Mononuclear cell (primary cell): ENCODE data around the gene ARID3A. TPM values are rescaled to one million over a fixed set of nuclear protein-coding genes. Genes with fewer than 3 reads are reported as not detected.
"Not testable (repeated sequence)": the region's sequence is repeated elsewhere in the genome, so short reads cannot be mapped to it uniquely, and the experiment has no call there.

Source experiments
- H3K27me3 ChIP-seq: 2 replicates; pipeline ENCODE4 v1.6.0; 2011; ENCODE audit warnings: low read length, control low read depth; ENCODE audit not compliant: insufficient read depth
- H3K4me1 ChIP-seq: 2 replicates; pipeline ENCODE4 v1.5.1; 2011; ENCODE audit warnings: mild to moderate bottlenecking, low read length, control low read depth; ENCODE audit not compliant: insufficient read depth
- H3K4me3 ChIP-seq: 2 replicates; pipeline ENCODE4 v1.5.1; 2011; ENCODE audit warnings: mild to moderate bottlenecking, low read length, moderate library complexity
- H3K9me3 ChIP-seq: 2 replicates; pipeline ENCODE4 v1.5.1; 2011; ENCODE audit warnings: low read depth, mild to moderate bottlenecking, control low read depth, low read length
- total RNA-seq: library from RNA; depleted of rRNA; stranded (reverse); fragments of >200 nt; gene quantifications from one replicate; pipeline ENCODE4 v1.2.3, GENCODE V29; 2012

The ARID3A gene
- total RNA-seq, 1 donor = 8.0 TPM

GRCh38 chr19:1017115-1017905 lies 91.5 kb downstream of the ARID3A start:
- no peaks in the 10 kb centered on the region for H3K9me3 ChIP-seq
- no peak overlapping the region for H3K4me3 ChIP-seq
- no peaks in the 10 kb centered on the region for H3K27me3 ChIP-seq
- peaks cover 51% of the 10 kb centered on the region for H3K4me1 ChIP-seq

DNA sequence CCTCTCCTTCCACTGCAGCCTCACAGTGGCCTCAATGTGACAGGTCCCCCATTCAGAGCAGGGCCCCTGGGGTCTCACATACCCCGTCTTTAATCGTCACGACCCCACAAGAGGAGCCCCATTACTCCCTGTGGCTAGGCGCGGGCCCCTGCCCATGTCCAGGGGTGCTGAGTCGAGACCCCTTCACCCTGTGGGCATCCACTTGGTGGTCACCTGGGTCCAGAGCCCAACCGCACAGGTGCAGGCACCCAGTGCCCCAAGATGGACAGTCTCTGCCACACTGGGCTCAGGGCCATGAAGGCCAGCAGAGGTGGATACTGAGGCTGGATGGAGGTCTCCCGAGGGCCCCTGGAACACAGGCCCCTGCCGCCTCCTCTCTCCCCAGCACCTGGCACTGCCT lies 92.1 kb downstream of the ARID3A start:
- no peak overlapping the region for H3K4me3 ChIP-seq
- H3K4me1 ChIP-seq = peaks cover 54% of the 10 kb centered on the region
- H3K27me3 ChIP-seq = no peaks in the 10 kb centered on the region
- no peaks in the 10 kb centered on the region for H3K9me3 ChIP-seq

- Histone ChIP-seq H3K9me3 (no peaks in the 10 kb centered on the region), H3K4me1 (peaks cover 54% of the 10 kb centered on the region), H3K27me3 (no peaks in the 10 kb centered on the region), H3K4me3 (no peak overlapping the region)
Observed at GRCh38 chr19:1018393-1018792, 92.6 kb downstream of the ARID3A start.

DNA sequence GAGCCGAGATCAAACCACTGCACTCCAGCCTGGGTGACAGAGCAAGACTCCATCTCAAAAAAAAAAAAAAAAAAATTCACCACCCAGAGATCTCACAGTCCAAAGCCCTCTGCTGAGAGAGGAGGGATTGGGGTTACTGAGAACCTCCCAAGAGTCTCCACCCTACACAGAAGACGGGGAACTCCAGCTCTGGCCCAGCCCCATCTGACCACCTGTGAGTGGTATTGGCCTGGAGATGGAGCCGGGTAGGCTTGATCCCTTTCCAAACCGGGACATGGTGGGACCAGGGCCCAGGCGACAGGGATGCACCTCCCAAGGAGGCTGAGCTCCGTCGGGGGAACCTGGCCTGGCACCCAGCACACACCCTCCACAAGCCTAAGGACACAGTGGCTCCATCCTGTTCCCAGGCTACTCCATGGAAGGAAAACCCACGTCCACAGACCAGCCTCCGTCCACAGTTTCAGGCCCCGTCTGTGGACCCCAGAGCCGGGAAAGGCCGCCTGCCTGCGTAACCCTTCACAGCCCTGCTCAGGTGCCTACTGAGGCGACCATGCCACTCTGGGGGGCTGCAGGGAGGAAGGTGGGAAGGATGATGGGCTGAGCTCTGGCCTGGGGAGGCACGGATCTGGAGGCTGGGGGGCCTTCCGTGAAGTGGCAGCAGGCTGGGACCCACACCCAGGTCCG lies 93.2 kb downstream of the ARID3A start:
- Histone ChIP-seq H3K27me3 (no peaks in the 10 kb centered on the region), H3K4me1 (peaks cover 54% of the 10 kb centered on the region), H3K4me3 (no peak overlapping the region), H3K9me3 (no peaks in the 10 kb centered on the region)

GRCh38 chr19:1019616-1019961 lies 93.8 kb downstream of the ARID3A start:
- peak overlapping the region; percentile 82 for H3K4me3 ChIP-seq
- H3K27me3 ChIP-seq = no peaks in the 10 kb centered on the region
- H3K9me3 ChIP-seq = no peaks in the 10 kb centered on the region
- peaks cover 54% of the 10 kb centered on the region for H3K4me1 ChIP-seq

GRCh38 chr19:1019980-1020867 lies 94.4 kb downstream of the ARID3A start:
- Histone ChIP-seq H3K9me3 (no peaks in the 10 kb centered on the region), H3K4me3 (peak overlapping the region; percentile 82), H3K27me3 (no peaks in the 10 kb centered on the region), H3K4me1 (peaks cover 54% of the 10 kb centered on the region)

GRCh38 chr19:1020868-1021425 lies 95.1 kb downstream of the ARID3A start, which contains the start of gene TMEM259:
Gene TMEM259, minus strand, starts transcription at chr19:1021123. Its CDS starts 127 bp downstream, at chr19:1020996.
- Histone ChIP-seq H3K4me3 (peak within 1 kb of the TSS; percentile 82), H3K9me3 (no peaks in the 10 kb centered on the region), H3K4me1 (peaks cover 60% of the 10 kb centered on the region), H3K27me3 (no peaks in the 10 kb centered on the region)

DNA sequence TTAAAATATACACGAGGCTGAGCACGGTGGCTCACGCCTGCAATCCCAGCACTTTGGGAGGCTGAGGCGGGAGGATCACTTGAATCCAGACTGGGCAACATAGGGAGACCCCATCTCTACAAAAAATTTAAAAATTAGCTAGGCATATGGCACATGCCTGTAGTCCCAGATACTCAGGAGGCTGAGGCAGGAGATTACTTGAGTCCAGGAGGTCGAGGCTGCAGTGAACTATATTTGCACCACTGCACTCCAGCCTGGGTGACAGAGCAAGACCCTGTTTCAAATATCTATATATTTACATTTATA lies 98.0 kb downstream of the ARID3A start:
- H3K4me1 ChIP-seq = peaks cover 35% of the 10 kb centered on the region

GRCh38 chr19:1025080-1025479 lies 99.2 kb downstream of the ARID3A start:
- H3K4me1 ChIP-seq = peaks cover 31% of the 10 kb centered on the region
- H3K27me3 ChIP-seq, H3K9me3 ChIP-seq, H3K4me3 ChIP-seq: not testable (repeated sequence)

More for the DNA sequence above, 98.0 kb downstream of the ARID3A start:
- H3K9me3 ChIP-seq, H3K4me3 ChIP-seq, H3K27me3 ChIP-seq: not testable (repeated sequence)

Other genes with a start within 250 kb of the ARID3A start
- 0.73 TPM for gene FSTL3, start 249.6 kb upstream of the ARID3A start, total RNA-seq
- 5.4 TPM for gene PRSS57, start 230.6 kb upstream of the ARID3A start, total RNA-seq
- not detected for gene PALM, start 217.1 kb upstream of the ARID3A start, total RNA-seq
- gene MISP, start 174.9 kb upstream of the ARID3A start, total RNA-seq = not detected
- gene PTBP1, start 128.6 kb upstream of the ARID3A start, total RNA-seq = 109 TPM
- not detected for gene PLPPR3, start 104.1 kb upstream of the ARID3A start, total RNA-seq
- 0.31 TPM for gene AZU1, start 98.2 kb upstream of the ARID3A start, total RNA-seq
- 0.31 TPM for gene PRTN3, start 85.0 kb upstream of the ARID3A start, total RNA-seq
- 0.63 TPM for gene ELANE, start 73.7 kb upstream of the ARID3A start, total RNA-seq
- 148 TPM for gene CFD, start 66.4 kb upstream of the ARID3A start, total RNA-seq
- gene MED16, start 32.8 kb upstream of the ARID3A start, total RNA-seq = 15.2 TPM
- not detected for gene RNU6-9, start 32.6 kb upstream of the ARID3A start, total RNA-seq
- gene R3HDM4, start 12.8 kb upstream of the ARID3A start, total RNA-seq = 134 TPM
- 0.10 TPM for gene KISS1R, start 8.7 kb upstream of the ARID3A start, total RNA-seq
- gene WDR18, start 58.3 kb downstream of the ARID3A start, total RNA-seq = 15.1 TPM
- 0.21 TPM for gene GRIN3B, start 74.4 kb downstream of the ARID3A start, total RNA-seq
- 83.0 TPM for gene TMEM259, start 95.1 kb downstream of the ARID3A start, total RNA-seq
- gene RNU6-2, start 95.5 kb downstream of the ARID3A start, total RNA-seq = not detected
- 152 TPM for gene CNN2, start 100.6 kb downstream of the ARID3A start, total RNA-seq
- 28.2 TPM for gene ABCA7, start 114.1 kb downstream of the ARID3A start, total RNA-seq
- gene ARHGAP45, start 141.1 kb downstream of the ARID3A start, total RNA-seq = 261 TPM
- 48.9 TPM for gene POLR2E, start 169.3 kb downstream of the ARID3A start, total RNA-seq
- 162 TPM for gene GPX4, start 178.0 kb downstream of the ARID3A start, total RNA-seq
- 53.8 TPM for gene SBNO2, start 248.2 kb downstream of the ARID3A start, total RNA-seq